HepG2 (cell line): ENCODE data around the gene ENG. TPM values are rescaled to one million over a fixed set of nuclear protein-coding genes. Genes with fewer than 3 reads are reported as not detected.
A peak's percentile ranks its signal among the peaks of the same experiment; 100 is the strongest.

Experiments used
- ARHGAP35 ChIP-seq: sonication (generic); formaldehyde crosslinking; IDR thresholded peaks from 2 replicates; pipeline ENCODE4 v1.9.0; 2022; ENCODE audit warnings: mild to moderate bottlenecking, inconsistent platforms, moderate library complexity, missing genetic modification reagents, borderline replicate concordance
- E2F2 ChIP-seq: sonication (generic); formaldehyde crosslinking; IDR thresholded peaks from 2 replicates; pipeline ENCODE4 v1.4.0; 2020; ENCODE audit warnings: missing genetic modification reagents, borderline replicate concordance
- FOSL2 ChIP-seq: sonication (generic); formaldehyde crosslinking; IDR thresholded peaks from 2 replicates; pipeline ENCODE4 v1.4.0; 2020; ENCODE audit warnings: missing genetic modification reagents
- GMEB1 ChIP-seq: sonication (generic); formaldehyde crosslinking; IDR thresholded peaks from 2 replicates; pipeline ENCODE4 v1.5.1; 2020; ENCODE audit warnings: missing genetic modification reagents, mild to moderate bottlenecking, borderline replicate concordance
- HIVEP1 ChIP-seq: sonication (generic); formaldehyde crosslinking; IDR thresholded peaks from 2 replicates; pipeline ENCODE4 v1.4.0; 2020; ENCODE audit warnings: mild to moderate bottlenecking, missing genetic modification reagents
- KMT2A ChIP-seq: sonication (generic); formaldehyde crosslinking; IDR thresholded peaks from 2 replicates; pipeline ENCODE4 v1.4.0; 2020; ENCODE audit warnings: missing genetic modification reagents
- PHF8 ChIP-seq: sonication (generic); formaldehyde crosslinking; IDR thresholded peaks from 2 replicates; pipeline ENCODE4 v1.5.0; 2020; ENCODE audit warnings: missing genetic modification reagents
- RXRB ChIP-seq: IDR thresholded peaks from 2 replicates; pipeline ENCODE4 v1.6.1; 2016; ENCODE audit warnings: borderline replicate concordance, missing genetic modification reagents, missing compliant biosample characterization
- SP1 ChIP-seq, 2 experiments: fragments of 450-650 bp in 1 of 2; sonication (generic) in 1 of 2; formaldehyde crosslinking in 1 of 2; IDR thresholded peaks; 2 replicates each; pipeline versions ENCODE4 v1.4.0 to v1.6.1; 2016 to 2020; ENCODE audit warnings: missing genetic modification reagents in 1 of 2
- SPEN ChIP-seq: sonication (generic); formaldehyde crosslinking; IDR thresholded peaks from 2 replicates; pipeline ENCODE4 v1.5.1; 2020; ENCODE audit warnings: low read depth, mild to moderate bottlenecking, missing genetic modification reagents
- SSRP1 ChIP-seq: IDR thresholded peaks from 2 replicates; pipeline ENCODE4 v1.6.1; 2016; ENCODE audit warnings: control low read depth
- THAP7 ChIP-seq: sonication (generic); formaldehyde crosslinking; IDR thresholded peaks from 2 replicates; pipeline ENCODE4 v1.8.1; 2023; ENCODE audit warnings: mild to moderate bottlenecking, missing genetic modification reagents
- TMF1 ChIP-seq: sonication (generic); formaldehyde crosslinking; IDR thresholded peaks from 2 replicates; pipeline ENCODE4 v1.8.1; 2022; ENCODE audit warnings: low read depth, missing genetic modification reagents
- U2AF2 ChIP-seq: fragments of 200-400 bp; formaldehyde crosslinking; IDR thresholded peaks from 2 replicates; pipeline ENCODE4 v1.6.1; 2017; ENCODE audit warnings: low read depth, mild to moderate bottlenecking, low read length
- ZMYM2 ChIP-seq: sonication (generic); formaldehyde crosslinking; IDR thresholded peaks from 2 replicates; pipeline ENCODE4 v1.8.0; 2022; ENCODE audit warnings: mild to moderate bottlenecking, missing genetic modification reagents
- ZNF329 ChIP-seq: sonication (generic); formaldehyde crosslinking; IDR thresholded peaks from 2 replicates; pipeline ENCODE4 v1.9.0; 2021; ENCODE audit warnings: low read depth, mild to moderate bottlenecking, missing genetic modification reagents
- ZNF343 ChIP-seq: sonication (generic); formaldehyde crosslinking; IDR thresholded peaks from 2 replicates; pipeline ENCODE4 v1.4.0; 2020; ENCODE audit warnings: mild to moderate bottlenecking, missing genetic modification reagents
- ZNF616 ChIP-seq: sonication (generic); formaldehyde crosslinking; IDR thresholded peaks from 2 replicates; pipeline ENCODE4 v1.5.0; 2020; ENCODE audit warnings: low read depth, mild to moderate bottlenecking, missing genetic modification reagents
- ZNF768 ChIP-seq: sonication (generic); formaldehyde crosslinking; IDR thresholded peaks from 2 replicates; pipeline ENCODE4 v1.4.0; 2020; ENCODE audit warnings: missing genetic modification reagents
- polyA plus RNA-seq, 8 experiments: library from polyadenylated mRNA; depleted of rRNA in 3 of 8; stranded (reverse) in 7 of 8; unstranded in 1 of 8; fragments of >200 nt; fragmentation: Illumina TruSeq in 4 of 8; extraction: Trizol in 4 of 8; gene quantifications; 2 replicates each; pipeline versions ENCODE4 v1.2.1 to v1.2.3, GENCODE V29; 2011 to 2016; ENCODE audit warnings: low read depth in 4 of 8, missing spikeins in 1 of 8, mixed read lengths in 1 of 8; ENCODE audit not compliant: insufficient read depth in 1 of 8
- total RNA-seq, 5 experiments: library from RNA; depleted of rRNA; stranded (reverse); fragments of >200 nt; fragmentation: Illumina TruSeq; extraction: Trizol; gene quantifications; 2 replicates each; pipeline ENCODE4 v1.2.3, GENCODE V29; 2016; ENCODE audit warnings: low read depth in 1 of 5
- TF ChIP-seq, protein P1 (sequence below): sonication (generic); formaldehyde crosslinking; IDR thresholded peaks from 2 replicates; pipeline ENCODE4 v1.5.1; 2020; ENCODE audit warnings: mild to moderate bottlenecking, missing genetic modification reagents, moderate library complexity
- TF ChIP-seq, protein P2 (sequence below): sonication (generic); formaldehyde crosslinking; IDR thresholded peaks from 2 replicates; pipeline ENCODE4 v1.4.0; 2020; ENCODE audit warnings: mild to moderate bottlenecking, missing genetic modification reagents, borderline replicate concordance
- TF ChIP-seq, protein P3 (sequence below): sonication (generic); formaldehyde crosslinking; IDR thresholded peaks from 2 replicates; pipeline ENCODE4 v1.5.0; 2020; ENCODE audit warnings: missing genetic modification reagents

Gene ENG
- total and polyA plus RNA-seq, 2 of the 13 experiments (the other 11 are each of a cell fraction or from before 2014, with no cell fraction given) = 0.02 to 1.1 TPM

DNA sequence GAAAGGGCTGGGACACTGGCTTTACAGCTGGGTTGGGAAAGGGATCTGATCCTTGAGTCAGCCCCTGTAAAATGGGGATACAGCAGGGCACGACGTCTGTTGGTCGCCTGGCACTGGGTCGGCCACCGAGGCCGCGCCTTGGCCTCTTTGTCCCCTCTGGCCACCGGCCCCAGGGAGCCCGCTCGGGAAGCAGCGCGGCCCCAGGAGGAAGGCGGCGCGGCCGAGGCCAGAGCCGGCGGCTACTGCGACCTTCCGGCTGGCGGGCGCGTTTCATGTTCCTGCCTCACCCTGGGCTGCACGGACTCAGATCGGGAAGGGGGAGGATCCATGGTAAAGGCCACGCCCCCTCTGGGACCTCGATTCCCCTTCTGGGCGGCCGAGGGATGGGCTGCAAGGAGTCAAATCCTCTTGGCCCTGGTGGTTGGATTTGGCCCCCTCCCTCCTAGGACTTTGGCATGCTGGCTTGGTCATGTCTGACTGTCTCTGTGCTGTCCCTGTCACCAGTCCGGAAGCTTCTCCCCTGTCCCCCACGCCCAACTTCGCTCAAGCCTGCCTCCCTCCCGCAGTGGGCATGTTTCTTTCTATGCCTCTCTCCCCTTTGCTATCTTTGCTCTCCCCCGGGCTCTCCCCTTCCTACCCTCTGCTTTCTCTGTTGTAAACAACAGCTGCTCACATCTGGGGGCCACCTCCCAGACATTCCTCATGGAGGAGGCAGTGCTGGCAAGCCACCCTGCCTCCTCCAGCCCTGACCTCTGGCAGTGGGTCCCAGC, 26.0 kb downstream of the ENG start (continued):
- TF ChIP-seq GMEB1 (CRISPR knock-in tag) (no peak), RXRB (CRISPR knock-in tag) (peak; percentile 58; the same call in 1 of the 2 replicates), ZNF343 (no peak), SSRP1 (no peak), ZNF329 (CRISPR knock-in tag) (no peak), SPEN (CRISPR knock-in tag) (peak; percentile 59; the same call in 1 of the 2 replicates), KMT2A (CRISPR knock-in tag) (no peak), ZNF616 (CRISPR knock-in tag) (no peak), ARHGAP35 (CRISPR knock-in tag) (no peak), FOSL2 (CRISPR knock-in tag) (no peak; the same call in 1 of the 2 replicates), E2F2 (no peak), SP1 (IDR thresholded peaks at IDR 0.05) (no peak), SP1 (CRISPR knock-in tag; IDR thresholded peaks at IDR 0.05) (peak; percentile 46; the same call in 1 of the 2 replicates), U2AF2 (no peak), ZMYM2 (CRISPR knock-in tag) (no peak), HIVEP1 (CRISPR knock-in tag) (no peak), ZNF768 (CRISPR knock-in tag) (peak; percentile 51; the same call in 1 of the 2 replicates), PHF8 (CRISPR knock-in tag) (peak; percentile 59; the same call in 1 of the 2 replicates), TMF1 (CRISPR knock-in tag) (no peak), THAP7 (CRISPR knock-in tag) (peak; percentile 67; the same call in 1 of the 2 replicates)
- TF ChIP-seq, protein P1, sequence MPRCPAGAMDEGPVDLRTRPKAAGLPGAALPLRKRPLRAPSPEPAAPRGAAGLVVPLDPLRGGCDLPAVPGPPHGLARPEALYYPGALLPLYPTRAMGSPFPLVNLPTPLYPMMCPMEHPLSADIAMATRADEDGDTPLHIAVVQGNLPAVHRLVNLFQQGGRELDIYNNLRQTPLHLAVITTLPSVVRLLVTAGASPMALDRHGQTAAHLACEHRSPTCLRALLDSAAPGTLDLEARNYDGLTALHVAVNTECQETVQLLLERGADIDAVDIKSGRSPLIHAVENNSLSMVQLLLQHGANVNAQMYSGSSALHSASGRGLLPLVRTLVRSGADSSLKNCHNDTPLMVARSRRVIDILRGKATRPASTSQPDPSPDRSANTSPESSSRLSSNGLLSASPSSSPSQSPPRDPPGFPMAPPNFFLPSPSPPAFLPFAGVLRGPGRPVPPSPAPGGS (CRISPR knock-in tag) = no peak; the same call in 1 of the 2 replicates
- TF ChIP-seq, protein P2, sequence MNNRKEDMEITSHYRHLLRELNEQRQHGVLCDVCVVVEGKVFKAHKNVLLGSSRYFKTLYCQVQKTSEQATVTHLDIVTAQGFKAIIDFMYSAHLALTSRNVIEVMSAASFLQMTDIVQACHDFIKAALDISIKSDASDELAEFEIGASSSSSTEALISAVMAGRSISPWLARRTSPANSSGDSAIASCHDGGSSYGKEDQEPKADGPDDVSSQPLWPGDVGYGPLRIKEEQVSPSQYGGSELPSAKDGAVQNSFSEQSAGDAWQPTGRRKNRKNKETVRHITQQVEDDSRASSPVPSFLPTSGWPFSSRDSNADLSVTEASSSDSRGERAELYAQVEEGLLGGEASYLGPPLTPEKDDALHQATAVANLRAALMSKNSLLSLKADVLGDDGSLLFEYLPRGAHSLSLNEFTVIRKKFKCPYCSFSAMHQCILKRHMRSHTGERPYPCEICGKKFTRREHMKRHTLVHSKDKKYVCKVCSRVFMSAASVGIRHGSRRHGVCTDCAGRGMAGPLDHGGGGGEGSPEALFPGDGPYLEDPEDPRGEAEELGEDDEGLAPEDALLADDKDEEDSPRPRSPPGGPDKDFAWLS (CRISPR knock-in tag) = no peak
- TF ChIP-seq, protein P3, sequence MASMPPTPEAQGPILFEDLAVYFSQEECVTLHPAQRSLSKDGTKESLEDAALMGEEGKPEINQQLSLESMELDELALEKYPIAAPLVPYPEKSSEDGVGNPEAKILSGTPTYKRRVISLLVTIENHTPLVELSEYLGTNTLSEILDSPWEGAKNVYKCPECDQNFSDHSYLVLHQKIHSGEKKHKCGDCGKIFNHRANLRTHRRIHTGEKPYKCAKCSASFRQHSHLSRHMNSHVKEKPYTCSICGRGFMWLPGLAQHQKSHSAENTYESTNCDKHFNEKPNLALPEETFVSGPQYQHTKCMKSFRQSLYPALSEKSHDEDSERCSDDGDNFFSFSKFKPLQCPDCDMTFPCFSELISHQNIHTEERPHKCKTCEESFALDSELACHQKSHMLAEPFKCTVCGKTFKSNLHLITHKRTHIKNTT (CRISPR knock-in tag) = no peak
